SK-N-SH (cell line): ENCODE measurements around the gene IFNA21. TPM values are rescaled to one million over a fixed set of nuclear protein-coding genes. Genes with fewer than 3 reads are reported as not detected.
"Not testable (repeated sequence)": the region's sequence is repeated elsewhere in the genome, so short reads cannot be mapped to it uniquely, and the experiment has no call there.

Source experiments
- CTCF ChIA-PET: fragments of 300-600, 350-600 bp; formaldehyde crosslinking; extraction: SDS; loops from one replicate; lab custom pipeline; 2021; lab: Yijun Ruan, JAX
- POLR2A ChIA-PET: fragments of 350-600 bp; sonication (Branson Sonifier 250); formaldehyde crosslinking; extraction: SDS; loops from one replicate; lab custom pipeline; 2020; ENCODE audit warnings: antibody characterized with exemption, inconsistent platforms; lab: Yijun Ruan, JAX
- DNase-seq: peaks from one replicate; pipeline ENCODE4 v3.0.0; 2012
- H2AFZ ChIP-seq: fragments of 200-600 bp; sonication (generic); 2 replicates; pipeline ENCODE4 v1.8.1; 2016; ENCODE audit warnings: antibody characterized with exemption, mild to moderate bottlenecking, low read depth
- H3F3A ChIP-seq: fragments of 200-600 bp; sonication (generic); replicated peaks from 2 replicates; pipeline ENCODE3; 2016; ENCODE audit warnings: antibody characterized with exemption, mild to moderate bottlenecking; ENCODE audit not compliant: insufficient read depth
- H3K27ac ChIP-seq, 2 experiments: fragments of 200-500 bp in 1 of 2; fragments of 200-600 bp in 1 of 2; sonication (Bioruptor generic) in 1 of 2; sonication (generic), shearing (Covaris generic) in 1 of 2; 2 replicates each; pipeline versions ENCODE4 v1.5.1 to v1.6.1; 2014 to 2016; ENCODE audit warnings: low read depth in 2 of 2, inconsistent platforms in 1 of 2, low read length in 1 of 2, mild to moderate bottlenecking in 1 of 2, mixed read lengths in 1 of 2
- H3K27me3 ChIP-seq: fragments of 200-600 bp; sonication (generic), shearing (Covaris generic); 2 replicates; pipeline ENCODE4 v1.6.1; 2016; ENCODE audit warnings: mixed run types; ENCODE audit not compliant: insufficient read depth
- H3K36me3 ChIP-seq, 2 experiments: fragments of 200-500 bp in 1 of 2; fragments of 200-600 bp in 1 of 2; sonication (Bioruptor generic) in 1 of 2; sonication (generic) in 1 of 2; replicated peaks in 1 of 2; 2 replicates each; pipeline versions ENCODE3 to v1.5.1; 2014 to 2016; ENCODE audit warnings: low read length in 1 of 2, mild to moderate bottlenecking in 1 of 2; ENCODE audit not compliant: insufficient read depth in 2 of 2, control insufficient read depth in 1 of 2
- H3K4me1 ChIP-seq, 2 experiments: fragments of 200-500 bp in 1 of 2; fragments of 200-600 bp in 1 of 2; sonication (Bioruptor generic) in 1 of 2; sonication (generic), shearing (Covaris generic) in 1 of 2; 2 replicates each; pipeline versions ENCODE4 v1.5.1 to v1.6.1; 2014 to 2016; ENCODE audit warnings: low read depth in 1 of 2, low read length in 1 of 2, mixed run types in 1 of 2; ENCODE audit not compliant: insufficient read depth in 2 of 2, control insufficient read depth in 1 of 2
- H3K4me2 ChIP-seq: fragments of 200-600 bp; sonication (generic), shearing (Covaris generic); 2 replicates; pipeline ENCODE4 v1.6.1; 2017; ENCODE audit warnings: mixed run types
- H3K4me3 ChIP-seq, 2 experiments: fragments of 200-500 bp in 1 of 2; fragments of 200-600 bp in 1 of 2; sonication (Bioruptor generic) in 1 of 2; sonication (generic), shearing (Covaris generic) in 1 of 2; 2 replicates each; pipeline versions ENCODE4 v1.5.1 to v1.8.1; 2014 to 2016; ENCODE audit warnings: low read depth in 2 of 2, inconsistent platforms in 1 of 2, low read length in 1 of 2, mild to moderate bottlenecking in 1 of 2, mixed read lengths in 1 of 2, moderate library complexity in 1 of 2
- H3K79me2 ChIP-seq: fragments of 200-600 bp; sonication (generic); 2 replicates; pipeline ENCODE4 v1.8.1; 2017; ENCODE audit warnings: mild to moderate bottlenecking; ENCODE audit not compliant: insufficient read depth
- H3K9ac ChIP-seq: fragments of 200-600 bp; sonication (generic); 2 replicates; pipeline ENCODE4 v1.6.1; 2017; ENCODE audit warnings: mixed run types
- H3K9me2 ChIP-seq: fragments of 200-600 bp; sonication (generic); 2 replicates; pipeline ENCODE4 v1.6.1; 2017; ENCODE audit warnings: mixed run types
- H3K9me3 ChIP-seq: fragments of 200-600 bp; sonication (generic); 2 replicates; pipeline ENCODE4 v1.6.1; 2017; ENCODE audit warnings: mixed run types, mild to moderate bottlenecking, moderate library complexity
- H4K20me1 ChIP-seq: fragments of 200-600 bp; sonication (generic); 2 replicates; pipeline ENCODE4 v1.6.1; 2017; ENCODE audit warnings: mild to moderate bottlenecking, mixed run types; ENCODE audit not compliant: insufficient read depth
- RAD21 ChIP-seq: IDR thresholded peaks from 2 replicates; pipeline ENCODE4 v1.6.1; 2012; ENCODE audit warnings: mild to moderate bottlenecking, low read length
- WGBS: methylation state at CpG from one replicate; pipeline ENCODE4 v1.1.6; 2017; ENCODE audit warnings: low lambda C conversion rate; 5-methylcytosine and 5-hydroxymethylcytosine counted together
- polyA plus RNA-seq, 3 experiments: library from polyadenylated mRNA; depleted of rRNA; stranded (reverse); fragments of >200 nt; gene quantifications; 2 replicates each; pipeline ENCODE4 v1.2.3, GENCODE V29; 2012

The IFNA21 gene
- polyA plus RNA-seq (2012; rRNA removed) = not detected in 2 replicates
- not detected in 2 replicates for polyA plus RNA-seq (2012; cell fraction: cytosol; rRNA removed)
- polyA plus RNA-seq (2012; cell fraction: nucleus; rRNA removed) = not detected in 2 replicates

DNA sequence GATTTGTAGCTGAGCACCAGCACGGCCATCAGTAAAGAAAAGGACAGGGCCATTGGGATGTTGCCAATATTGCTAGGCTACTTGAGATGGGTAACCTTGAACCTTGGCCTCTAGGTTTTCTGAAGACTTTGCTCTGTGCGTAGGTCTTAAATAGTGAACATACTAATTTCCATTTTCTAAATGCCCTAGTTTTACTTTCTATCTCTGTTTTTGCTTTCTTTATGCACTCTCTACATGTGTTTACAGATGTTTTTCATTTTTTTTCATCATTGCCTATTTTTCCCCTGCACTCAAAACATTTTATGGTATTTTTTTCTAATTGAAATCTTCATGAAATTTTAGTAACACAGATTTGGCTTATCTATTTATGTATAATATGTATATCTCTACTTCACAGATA is at the start of gene IFNA21:
TSS of gene IFNA21 (minus strand) at position 101 of the 400 bp plus-strand sequence. CDS start at position 53, 48 bp downstream.
- H3K27me3 ChIP-seq, H3K9ac ChIP-seq, H2AFZ ChIP-seq, H3F3A ChIP-seq, H3K27ac ChIP-seq, POLR2A ChIA-PET, H3K4me2 ChIP-seq, DNase-seq, H3K9me3 ChIP-seq, H4K20me1 ChIP-seq, H3K4me3 ChIP-seq, H3K4me1 ChIP-seq, H3K9me2 ChIP-seq, H3K36me3 ChIP-seq, H3K79me2 ChIP-seq: not testable (repeated sequence)
- CTCF ChIA-PET = interaction anchor here (1.0 kb wide), 1 partner anchor 17 kb away, joined by 3 read pairs; no protein-coding TSS in a partner anchor
- WGBS = 17% methylated on average over 2 of the region's 2 CpGs

DNA sequence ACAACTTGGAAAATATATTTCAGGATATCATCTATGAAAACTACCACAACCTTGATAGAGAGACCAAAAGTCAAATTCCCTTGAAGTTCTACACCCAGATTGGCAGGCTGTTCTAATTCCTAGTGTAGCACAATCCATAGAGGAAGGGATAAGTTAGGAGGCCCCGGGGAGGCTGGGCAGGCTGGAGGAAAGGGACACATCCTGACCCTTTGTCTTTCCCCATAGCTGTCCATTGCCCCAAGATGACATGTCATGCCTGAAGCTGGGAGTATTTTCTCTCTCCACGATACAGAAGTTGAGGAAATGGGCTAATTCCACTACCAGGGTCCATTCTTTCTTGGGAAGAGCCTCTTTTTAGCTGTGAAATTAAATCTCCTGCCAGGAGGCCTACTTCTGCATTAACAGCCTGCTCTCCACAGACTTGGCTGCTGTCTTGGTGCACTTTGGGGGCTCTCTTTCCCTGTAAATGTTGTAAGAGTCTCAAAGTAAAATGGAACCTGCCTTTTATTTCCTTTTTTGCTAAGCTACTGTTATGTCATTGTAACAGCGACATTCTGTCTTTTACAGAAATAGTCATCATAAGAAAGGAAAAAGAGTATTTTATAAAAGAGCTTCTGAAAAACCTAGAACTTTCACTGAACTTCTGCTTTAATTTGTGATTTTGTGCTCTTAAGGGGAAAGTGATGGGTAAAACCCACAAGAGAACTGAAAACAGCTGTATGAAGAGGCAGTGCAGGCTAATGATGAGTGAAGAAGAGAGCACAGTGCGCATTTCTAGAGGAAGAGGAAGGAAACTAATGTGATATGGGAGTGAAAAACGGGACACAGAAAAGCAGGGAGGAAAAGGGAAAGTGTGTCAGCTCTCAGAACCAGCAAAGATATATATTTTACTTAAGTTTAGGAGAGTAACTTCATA is 47.2 kb upstream of the IFNA21 start:
- H3K9me3 ChIP-seq, H3K9ac ChIP-seq, POLR2A ChIA-PET, H3K9me2 ChIP-seq, H3K27ac ChIP-seq, H3K79me2 ChIP-seq, H3K4me1 ChIP-seq, H2AFZ ChIP-seq, H3K27me3 ChIP-seq, H3K4me3 ChIP-seq, H3F3A ChIP-seq, H3K4me2 ChIP-seq, DNase-seq, H3K36me3 ChIP-seq, H4K20me1 ChIP-seq: not testable (repeated sequence)
- CTCF ChIA-PET = interaction anchor here (0.8 to 2.4 kb wide), 4 partner anchors 9 to 60 kb away, joined by 3 to 10 read pairs (median 3); no protein-coding TSS in a partner anchor
- TF ChIP-seq RAD21 = peak; percentile 39
- WGBS = 4% methylated on average over 5 of the region's 5 CpGs

GRCh38 chr9:21212160-21212559 is 45.7 kb upstream of the IFNA21 start:
- H3F3A ChIP-seq, DNase-seq, H3K36me3 ChIP-seq, H3K27ac ChIP-seq, H3K4me2 ChIP-seq, H2AFZ ChIP-seq, H3K9ac ChIP-seq, H3K4me3 ChIP-seq, POLR2A ChIA-PET, H3K4me1 ChIP-seq, H3K9me2 ChIP-seq, H3K79me2 ChIP-seq, H3K9me3 ChIP-seq, H4K20me1 ChIP-seq, H3K27me3 ChIP-seq: not testable (repeated sequence)
- WGBS = 0% methylated on average over 1 of the region's 2 CpGs
- CTCF ChIA-PET = interaction anchor here (2.4 kb wide), 1 partner anchor 17 kb away, joined by 10 read pairs; no protein-coding TSS in a partner anchor

- H3F3A ChIP-seq, H3K9me3 ChIP-seq, H3K4me2 ChIP-seq, H3K4me3 ChIP-seq, H3K9ac ChIP-seq, POLR2A ChIA-PET, H3K27ac ChIP-seq, DNase-seq, H3K27me3 ChIP-seq, H3K4me1 ChIP-seq, H2AFZ ChIP-seq, H3K79me2 ChIP-seq, H3K36me3 ChIP-seq, H3K9me2 ChIP-seq, H4K20me1 ChIP-seq: not testable (repeated sequence)
- 0% methylated on average over 2 of the region's 2 CpGs for WGBS
- CTCF ChIA-PET = interaction anchor here (1.0 kb wide), 1 partner anchor 16 kb away, joined by 6 read pairs; no protein-coding TSS in a partner anchor
Observed at GRCh38 chr9:21210782-21211181, 44.3 kb upstream of the IFNA21 start.
